ENCODE results near the gene PHKB.

The PHKB gene

DNA sequence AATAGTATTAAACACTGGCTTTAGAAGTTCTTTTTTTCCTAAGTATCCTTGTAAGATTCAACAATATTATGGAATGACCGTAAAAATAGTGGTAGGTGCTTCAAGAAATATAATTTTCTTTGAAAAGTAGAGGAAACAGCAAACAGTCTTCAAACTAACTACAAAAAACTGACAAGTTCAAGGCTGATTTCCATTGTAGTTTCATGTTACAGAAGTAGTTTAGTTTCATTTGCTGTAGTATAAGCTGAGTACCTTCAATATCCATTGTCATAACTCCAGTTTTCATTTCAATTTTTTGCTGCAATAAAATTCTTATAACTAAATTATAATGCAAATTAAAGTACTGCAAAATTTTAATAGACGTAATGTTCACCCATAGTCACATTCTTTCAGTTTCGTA, 19.3 kb downstream of the PHKB start:
- TF ChIP-seq, protein P1, sequence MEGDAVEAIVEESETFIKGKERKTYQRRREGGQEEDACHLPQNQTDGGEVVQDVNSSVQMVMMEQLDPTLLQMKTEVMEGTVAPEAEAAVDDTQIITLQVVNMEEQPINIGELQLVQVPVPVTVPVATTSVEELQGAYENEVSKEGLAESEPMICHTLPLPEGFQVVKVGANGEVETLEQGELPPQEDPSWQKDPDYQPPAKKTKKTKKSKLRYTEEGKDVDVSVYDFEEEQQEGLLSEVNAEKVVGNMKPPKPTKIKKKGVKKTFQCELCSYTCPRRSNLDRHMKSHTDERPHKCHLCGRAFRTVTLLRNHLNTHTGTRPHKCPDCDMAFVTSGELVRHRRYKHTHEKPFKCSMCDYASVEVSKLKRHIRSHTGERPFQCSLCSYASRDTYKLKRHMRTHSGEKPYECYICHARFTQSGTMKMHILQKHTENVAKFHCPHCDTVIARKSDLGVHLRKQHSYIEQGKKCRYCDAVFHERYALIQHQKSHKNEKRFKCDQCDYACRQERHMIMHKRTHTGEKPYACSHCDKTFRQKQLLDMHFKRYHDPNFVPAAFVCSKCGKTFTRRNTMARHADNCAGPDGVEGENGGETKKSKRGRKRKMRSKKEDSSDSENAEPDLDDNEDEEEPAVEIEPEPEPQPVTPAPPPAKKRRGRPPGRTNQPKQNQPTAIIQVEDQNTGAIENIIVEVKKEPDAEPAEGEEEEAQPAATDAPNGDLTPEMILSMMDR (IDR thresholded peaks at IDR 0.05; ENCODE audit: control extremely low read depth, extremely low read depth, low read depth, missing control alignments), result no peak
- no peak for DNase-seq (ENCODE audit: extremely low spot score)
- ChIA-PET CTCF (interaction anchor here (1.1 to 1.9 kb wide), 6 partner anchors 13 to 338 kb away, joined by 3 to 7 read pairs (median 4); partner anchors contain the start of genes ITFG1 and PHKB), POLR2A (interaction anchor here (0.9 kb wide), 1 partner anchor 9 kb away, joined by 4 read pairs; no protein-coding TSS in a partner anchor)

DNA sequence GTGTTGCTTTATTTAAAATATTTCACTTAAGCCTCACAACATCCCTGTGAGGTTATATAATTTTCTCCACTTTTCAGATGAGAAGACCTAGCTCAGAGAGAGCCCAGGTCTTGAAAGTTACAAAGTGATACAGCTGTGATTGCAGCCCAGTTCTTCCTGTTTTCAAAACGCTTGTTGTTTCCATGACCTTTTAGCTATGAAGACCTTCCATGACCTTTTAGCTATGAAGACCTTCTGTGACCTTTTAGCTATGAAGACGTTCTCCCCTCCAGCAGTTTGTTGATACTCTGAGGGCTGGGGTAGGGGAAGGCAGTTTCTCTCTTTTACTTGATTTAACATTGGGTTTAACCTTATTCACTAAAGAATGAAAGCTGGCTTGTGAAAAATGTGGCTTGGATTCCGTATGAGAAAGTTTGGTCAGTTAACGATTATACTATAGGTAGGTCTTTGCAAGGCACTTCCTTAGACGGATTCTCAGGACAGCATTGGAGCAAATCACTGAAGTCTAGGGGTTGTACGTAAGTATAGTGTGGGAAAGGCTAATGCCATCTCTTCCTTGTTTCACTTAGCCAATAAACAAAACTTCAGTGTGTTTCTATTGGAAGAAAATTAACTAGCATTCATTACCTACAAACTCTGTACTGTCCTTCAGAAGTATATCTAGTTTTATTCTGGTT, 20.7 kb downstream of the PHKB start:
- no peak for DNase-seq (ENCODE audit: extremely low spot score)
- CTCF ChIA-PET, result interaction anchor here (0.8 to 1.9 kb wide), 7 partner anchors 10 to 340 kb away, joined by 3 to 5 read pairs (median 3); partner anchors contain the start of genes ITFG1 and PHKB
- POLR2A ChIA-PET, result interaction anchor here (1.1 kb wide), 1 partner anchor 21 kb away, joined by 4 read pairs; the partner anchor contains the start of genes ITFG1 and PHKB
- TF ChIP-seq, protein P1 (IDR thresholded peaks at IDR 0.05; ENCODE audit: control extremely low read depth, extremely low read depth, low read depth, missing control alignments), result no peak

DNA sequence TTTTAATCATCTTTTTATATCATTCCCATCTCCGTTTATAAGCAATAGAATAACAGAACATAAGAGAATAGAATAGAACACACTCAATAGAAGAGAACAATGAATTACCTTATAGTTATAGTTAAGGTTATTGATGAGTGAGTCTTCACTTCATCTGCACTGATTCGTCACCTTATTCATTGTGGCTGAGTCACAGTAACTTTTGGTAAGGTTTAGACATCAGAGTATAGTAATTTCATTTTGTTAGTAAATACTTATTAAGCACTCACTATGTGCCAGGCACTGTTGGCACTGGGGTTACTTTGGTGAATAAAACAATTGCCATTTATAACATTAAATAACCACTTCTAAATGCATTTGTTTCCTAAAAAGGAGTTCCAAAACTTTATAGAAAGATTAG, 22.5 kb downstream of the PHKB start:
- DNase-seq (ENCODE audit: extremely low spot score), result no peak
- TF ChIP-seq, protein P1 (IDR thresholded peaks at IDR 0.05; ENCODE audit: control extremely low read depth, extremely low read depth, low read depth, missing control alignments), result no peak
- ChIA-PET POLR2A (no interaction called here), CTCF (interaction anchor here (0.8 kb wide), 1 partner anchor 34 kb away, joined by 3 read pairs; no protein-coding TSS in a partner anchor)

DNA sequence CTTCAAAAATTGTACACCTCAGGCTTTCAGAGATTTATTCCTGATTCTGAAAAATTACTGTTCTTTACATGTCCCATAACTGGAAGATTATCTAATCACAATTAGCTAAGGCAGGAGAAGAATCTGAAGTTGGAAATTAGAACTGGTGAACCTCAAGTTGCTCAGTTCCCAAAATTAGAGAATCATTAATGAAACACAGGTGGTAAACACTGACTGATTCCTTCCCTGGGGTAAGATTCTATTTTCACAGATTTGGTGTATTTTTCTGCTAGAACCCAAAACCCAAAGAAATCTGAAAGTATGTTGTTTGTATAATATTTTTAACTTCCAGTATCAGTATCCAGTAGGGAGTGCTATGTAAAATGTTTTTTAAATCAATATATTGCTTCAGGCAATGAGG, 25.7 kb downstream of the PHKB start:
- TF ChIP-seq, protein P1 (IDR thresholded peaks at IDR 0.05; ENCODE audit: control extremely low read depth, extremely low read depth, low read depth, missing control alignments), result no peak
- ChIA-PET POLR2A (no interaction called here), CTCF (interaction anchor here (1.6 kb wide), 1 partner anchor 13 kb away, joined by 4 read pairs; no protein-coding TSS in a partner anchor)
- no peak for DNase-seq (ENCODE audit: extremely low spot score)

DNA sequence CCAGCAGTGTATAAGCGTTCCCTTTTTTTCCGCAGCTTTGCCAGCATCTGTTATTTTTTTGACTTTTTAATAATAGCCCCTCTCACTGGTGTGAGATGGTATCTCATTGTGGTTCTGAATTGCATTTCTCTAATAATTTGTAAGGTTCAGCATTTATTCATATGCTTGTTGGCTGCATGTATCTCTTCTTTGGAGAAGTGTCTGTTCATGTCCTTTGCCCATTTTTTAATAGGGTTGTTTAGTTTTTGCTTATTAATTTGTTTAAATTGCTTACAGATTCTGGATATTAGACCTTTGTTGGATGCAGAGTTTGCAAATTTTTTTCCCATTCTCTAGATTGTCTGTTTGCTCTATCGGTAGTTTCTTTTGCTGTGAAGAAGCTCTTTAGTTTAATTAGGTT, 26.9 kb downstream of the PHKB start:
- ChIA-PET CTCF (interaction anchor here (0.8 to 1.6 kb wide), 3 partner anchors 9 to 14 kb away, joined by 3 to 6 read pairs (median 4); no protein-coding TSS in a partner anchor), POLR2A (no interaction called here)
- TF ChIP-seq, protein P1 (IDR thresholded peaks at IDR 0.05; ENCODE audit: control extremely low read depth, extremely low read depth, low read depth, missing control alignments), result no peak
- DNase-seq (ENCODE audit: extremely low spot score), result no peak

DNA sequence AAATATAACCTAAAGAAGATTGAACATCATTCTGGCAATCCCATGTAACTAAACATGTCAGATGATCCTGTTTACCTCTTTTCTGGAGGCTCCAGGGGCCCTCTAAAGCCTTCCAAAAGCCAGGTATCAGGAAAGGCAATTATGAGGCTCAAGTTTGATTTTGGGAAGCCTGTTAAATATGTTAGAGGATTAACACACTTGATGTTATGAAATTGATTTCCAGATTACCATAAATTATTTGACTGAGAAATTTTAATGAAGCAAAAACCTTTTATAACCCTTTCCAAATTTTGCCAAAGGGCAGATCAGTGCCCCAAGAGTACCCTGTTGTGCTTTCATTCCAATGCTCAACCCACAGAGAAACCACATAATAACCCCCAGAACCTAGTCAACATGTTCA, 29.3 kb downstream of the PHKB start:
- ChIA-PET CTCF (interaction anchor here (1.7 kb wide), 1 partner anchor 27 kb away, joined by 3 read pairs; no protein-coding TSS in a partner anchor), POLR2A (no interaction called here)
- DNase-seq (ENCODE audit: extremely low spot score), result no peak
- TF ChIP-seq, protein P1 (IDR thresholded peaks at IDR 0.05; ENCODE audit: control extremely low read depth, extremely low read depth, low read depth, missing control alignments), result no peak

Data from GM10248 (cell line).